Measurements from ENCODE around the gene MYO15B. TPM values are rescaled to one million over a fixed set of nuclear protein-coding genes. Genes with fewer than 3 reads are reported as not detected.
A peak's percentile ranks its signal among the peaks of the same experiment; 100 is the strongest.

MYO15B gene
- total and polyA plus RNA-seq, 10 donors, result 123 to 569 (median 347) TPM

DNA sequence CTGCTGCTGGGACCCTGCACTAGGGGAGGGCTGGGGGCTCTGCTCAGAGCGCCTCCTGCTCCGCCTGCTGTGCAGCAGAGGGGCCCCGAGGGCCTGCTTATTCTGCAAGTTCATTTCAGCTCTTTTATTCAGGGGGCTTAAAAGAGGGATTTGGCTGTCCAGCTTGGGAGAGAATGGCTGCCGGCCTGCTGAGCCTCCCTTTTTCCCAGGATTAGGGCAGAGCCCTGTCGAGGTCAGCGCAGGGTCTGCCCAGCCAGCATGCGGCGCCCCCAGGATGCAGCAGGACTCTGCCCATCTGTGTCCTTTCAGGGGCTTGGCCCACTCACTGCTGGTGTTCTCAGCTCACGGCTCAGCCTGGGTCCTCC, 46.8 kb downstream of the MYO15B start:
- no peak for DNase-seq

DNA sequence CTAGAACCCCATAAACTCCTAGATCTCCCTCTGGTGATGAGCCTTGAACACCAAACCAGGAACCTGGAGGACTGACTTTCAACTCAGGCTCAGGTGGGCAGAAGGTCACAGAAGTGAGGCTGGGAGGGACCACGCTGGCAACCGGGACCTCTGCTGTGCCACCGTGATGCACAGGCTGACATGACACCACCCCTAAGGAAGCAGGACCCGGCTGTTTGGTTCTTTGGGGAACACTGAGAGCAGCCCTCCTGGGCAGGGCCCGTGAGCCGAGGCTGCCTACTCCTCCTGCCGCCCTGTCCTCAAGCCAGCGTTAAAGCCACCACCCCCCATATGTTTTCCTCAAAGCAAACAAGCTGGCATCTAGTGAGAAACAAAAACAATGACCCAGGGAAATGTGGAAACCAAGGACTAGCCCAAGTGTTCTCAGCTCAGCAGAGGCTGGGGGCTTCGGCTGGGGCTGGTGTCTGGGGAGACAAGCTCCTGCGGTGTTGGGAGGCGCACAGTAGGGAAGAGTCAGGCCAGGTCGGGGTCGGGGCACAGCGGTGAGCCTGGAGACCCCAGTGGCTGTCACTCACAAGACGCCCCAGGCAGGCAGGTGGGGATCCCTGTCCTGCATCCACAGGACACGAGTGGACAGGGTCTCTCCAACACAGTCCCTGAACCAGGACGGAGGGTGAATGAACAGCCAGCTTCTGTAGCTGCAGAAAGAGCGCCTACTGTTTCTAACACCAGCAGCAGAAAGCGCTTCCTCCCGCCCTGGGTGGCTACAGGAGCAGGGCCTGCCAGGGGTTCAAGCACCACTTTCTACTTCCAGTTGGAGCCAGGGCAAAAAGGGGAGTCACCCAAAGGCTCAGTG, 47.4 kb downstream of the MYO15B start:
- TF ChIP-seq POLR2A (IDR thresholded peaks at IDR 0.05), result no peak
- TF ChIP-seq CTCF (IDR thresholded peaks at IDR 0.05 in 8 of 11, conservative IDR thresholded peaks at IDR 0.05 in 3 of 11), result no peak
- TF ChIP-seq POLR2AphosphoS5 (IDR thresholded peaks at IDR 0.05), result no peak
- DNase-seq, result peak; percentile 63
- intact Hi-C loops (cut with DNase I; ENCODE audit: low total_unique reads), result no loop called here
- H3K4me1 ChIP-seq, result peaks cover 14 to 24% (median 21%) of the 10 kb centered on the region in 6 donors
- peaks cover 0 to 54% (median 10%) of the 10 kb centered on the region in 6 donors for H3K36me3 ChIP-seq
- H3K27ac ChIP-seq, result peak overlapping the region in 1 of 8 donors; percentile 73
- H3K9me3 ChIP-seq, result no peaks in the 10 kb centered on the region
- no peaks in the 10 kb centered on the region for H3K27me3 ChIP-seq (replicated peaks in 1 of 7)
- 87 to 92% (median 90%) methylated on average over 15 to 20 of the region's 20 CpGs for WGBS, 5 donors
- H3K4me3 ChIP-seq, result no peak overlapping the region

More for the DNA sequence above, 46.8 kb downstream of the MYO15B start:
- TF ChIP-seq POLR2A (IDR thresholded peaks at IDR 0.05) (no peak), POLR2AphosphoS5 (IDR thresholded peaks at IDR 0.05) (no peak), CTCF (IDR thresholded peaks at IDR 0.05 in 8 of 11, conservative IDR thresholded peaks at IDR 0.05 in 3 of 11) (no peak)
- no peaks in the 10 kb centered on the region for H3K27me3 ChIP-seq (replicated peaks in 1 of 7)
- peak overlapping the region in 1 of 8 donors; percentile 7 for H3K4me3 ChIP-seq
- peak overlapping the region in 5 of 8 donors; percentile 51 to 73 (median 68) for H3K27ac ChIP-seq
- intact Hi-C loops (cut with DNase I; ENCODE audit: low total_unique reads), result no loop called here
- no peaks in the 10 kb centered on the region for H3K9me3 ChIP-seq
- H3K4me1 ChIP-seq, result peaks cover 14 to 24% (median 21%) of the 10 kb centered on the region in 6 donors
- 78 to 95% (median 87%) methylated on average over 7 to 9 of the region's 9 CpGs for WGBS, 5 donors
- H3K36me3 ChIP-seq, result peaks cover 0 to 54% (median 9%) of the 10 kb centered on the region in 6 donors

GRCh38 chr17:75635610-75636202, 48.1 kb downstream of the MYO15B start:
- Histone ChIP-seq H3K4me1 (peaks cover 14 to 24% (median 21%) of the 10 kb centered on the region in 6 donors), H3K4me3 (no peak overlapping the region), H3K9me3 (no peaks in the 10 kb centered on the region), H3K27ac (peak overlapping the region in 1 of 8 donors; percentile 73), H3K27me3 (replicated peaks in 1 of 7) (no peaks in the 10 kb centered on the region), H3K36me3 (peaks cover 0 to 54% (median 9%) of the 10 kb centered on the region in 6 donors)
- intact Hi-C loops (cut with DNase I; ENCODE audit: low total_unique reads), result no loop called here
- no peak for DNase-seq
- TF ChIP-seq CTCF (IDR thresholded peaks at IDR 0.05 in 8 of 11, conservative IDR thresholded peaks at IDR 0.05 in 3 of 11) (no peak), POLR2A (IDR thresholded peaks at IDR 0.05) (no peak), POLR2AphosphoS5 (IDR thresholded peaks at IDR 0.05) (no peak)
- WGBS, 5 donors, result 51 to 67% (median 64%) methylated on average over 6 to 16 of the region's 16 CpGs

Measured in spleen (tissue), 11 donors.